ENCODE data around the gene AFP.

AFP gene

GRCh38 chr4:73448448-73449203, 12.6 kb downstream of the AFP start:
- TF ChIP-seq CTCF (IDR thresholded peaks at IDR 0.05; ENCODE audit: insufficient read depth, low read depth, low read length, missing control alignments): no peak
- H3K4me3 ChIP-seq (ENCODE audit: low read depth, low read length): no peak overlapping the region
- DNase-seq (ENCODE audit: low read depth): no peak

GRCh38 chr4:73450398-73451004, 14.5 kb downstream of the AFP start:
- no peak for DNase-seq (ENCODE audit: low read depth)
- no peak overlapping the region for H3K4me3 ChIP-seq (ENCODE audit: low read depth, low read length)

GRCh38 chr4:73451404-73451803, 15.4 kb downstream of the AFP start:
- DNase-seq (ENCODE audit: low read depth): no peak
- H3K4me3 ChIP-seq (ENCODE audit: low read depth, low read length): no peak overlapping the region

More at GRCh38 chr4:73450398-73451004, 14.5 kb downstream of the AFP start:
- TF ChIP-seq CTCF (IDR thresholded peaks at IDR 0.05; ENCODE audit: insufficient read depth, low read depth, low read length, missing control alignments): no peak

GRCh38 chr4:73451981-73452747, 16.1 kb downstream of the AFP start:
- no peak overlapping the region for H3K4me3 ChIP-seq (ENCODE audit: low read depth, low read length)
- TF ChIP-seq CTCF (IDR thresholded peaks at IDR 0.05; ENCODE audit: insufficient read depth, low read depth, low read length, missing control alignments): no peak
- DNase-seq (ENCODE audit: low read depth): no peak

More at GRCh38 chr4:73451404-73451803, 15.4 kb downstream of the AFP start:
- no peak for TF ChIP-seq CTCF (IDR thresholded peaks at IDR 0.05; ENCODE audit: insufficient read depth, low read depth, low read length, missing control alignments)

- DNase-seq (ENCODE audit: low read depth): no peak
- TF ChIP-seq CTCF (IDR thresholded peaks at IDR 0.05; ENCODE audit: insufficient read depth, low read depth, low read length, missing control alignments): no peak
- no peak overlapping the region for H3K4me3 ChIP-seq (ENCODE audit: low read depth, low read length)
Measured at GRCh38 chr4:73452953-73453700, 17.1 kb downstream of the AFP start.

- DNase-seq (ENCODE audit: low read depth): no peak
- no peak for TF ChIP-seq CTCF (IDR thresholded peaks at IDR 0.05; ENCODE audit: insufficient read depth, low read depth, low read length, missing control alignments)
- no peak overlapping the region for H3K4me3 ChIP-seq (ENCODE audit: low read depth, low read length)
Measured at GRCh38 chr4:73453701-73454005, 17.6 kb downstream of the AFP start.

All from GM12865 (cell line).